SK-N-MC (cell line): ENCODE data around the gene KIF19.

Experiments
- EZH2 ChIP-seq: fragments of 200-600 bp; sonication (generic); IDR thresholded peaks from one replicate; pipeline ENCODE4 v1.6.1; 2017; ENCODE audit warnings: antibody characterized with exemption
- POLR2AphosphoS5 ChIP-seq: IDR thresholded peaks from 2 replicates; pipeline ENCODE4 v1.6.1; 2012; ENCODE audit warnings: mild to moderate bottlenecking, low read depth, low read length, borderline replicate concordance

DNA sequence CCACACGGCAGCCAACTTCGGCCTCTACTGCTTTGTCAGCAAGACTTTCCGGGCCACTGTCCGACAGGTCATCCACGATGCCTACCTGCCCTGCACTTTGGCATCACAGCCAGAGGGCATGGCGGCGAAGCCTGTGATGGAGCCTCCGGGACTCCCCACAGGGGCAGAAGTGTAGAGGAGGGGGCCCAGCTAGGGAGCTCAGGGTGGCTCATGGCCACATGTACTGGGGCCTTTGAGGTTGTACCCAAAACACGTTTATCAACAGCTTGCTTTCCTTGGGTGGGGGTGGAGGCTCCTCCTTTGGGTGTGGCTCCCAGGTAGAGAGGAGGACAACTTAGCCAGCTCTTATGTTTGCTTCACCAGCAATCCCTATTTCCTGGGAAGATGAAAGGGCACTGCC is 46.4 kb downstream of the KIF19 start:
- TF ChIP-seq EZH2 = no peak
- no peak for TF ChIP-seq POLR2AphosphoS5
